ENCODE measurements around the gene ABHD16A.
A peak's percentile ranks its signal among the peaks of the same experiment; 100 is the strongest.

ABHD16A gene

GRCh38 chr6:31689249-31690110, 13.6 kb downstream of the ABHD16A start:
- DNase-seq (ENCODE audit: low read depth) = no peak

DNA sequence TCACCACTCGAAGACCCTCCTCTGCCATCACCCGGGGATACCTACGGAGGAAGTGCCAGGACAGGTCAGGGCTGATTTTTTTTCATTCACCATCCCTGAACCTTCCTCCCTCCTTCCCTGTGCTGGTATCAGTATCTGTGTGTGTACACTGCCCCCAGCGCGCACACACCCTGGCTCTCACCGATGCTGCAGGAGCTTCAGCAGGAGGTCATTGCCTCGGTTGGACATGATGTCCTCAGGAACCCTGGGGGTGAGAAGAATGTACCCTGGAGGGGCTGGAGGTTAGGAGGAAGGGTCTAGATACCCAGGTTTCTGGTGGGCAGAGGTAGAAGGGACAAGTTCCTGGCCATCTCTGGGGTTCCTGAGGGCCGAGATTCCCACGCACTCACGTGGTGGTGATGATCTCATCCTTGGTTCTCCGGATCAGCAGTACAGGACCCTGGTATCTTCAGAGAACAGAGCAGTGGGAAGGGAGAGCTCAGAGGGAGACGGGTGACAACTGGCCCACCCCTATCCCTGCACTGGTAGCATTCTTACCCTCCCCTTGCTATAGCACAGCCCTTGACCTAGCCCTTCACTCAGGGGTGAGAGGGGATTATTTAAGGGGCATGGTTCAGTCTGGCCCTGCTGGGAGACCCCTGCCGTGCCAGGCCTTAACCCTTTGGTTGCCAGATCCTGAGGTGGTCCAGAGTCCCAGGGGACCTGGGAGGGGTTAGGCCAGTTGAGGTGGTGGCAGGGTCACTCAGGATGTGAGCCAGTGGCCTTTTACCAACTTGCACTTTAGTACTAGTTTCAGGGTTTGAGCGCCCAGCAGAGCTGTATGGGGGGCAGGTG, 15.0 kb downstream of the ABHD16A start:
- no peak for DNase-seq (ENCODE audit: low read depth)

- DNase-seq (ENCODE audit: low read depth) = no peak
Observed at GRCh38 chr6:31687321-31687720, 15.8 kb downstream of the ABHD16A start.

- no peak for DNase-seq (ENCODE audit: low read depth)
Observed at GRCh38 chr6:31686483-31686882, 16.6 kb downstream of the ABHD16A start.

DNA sequence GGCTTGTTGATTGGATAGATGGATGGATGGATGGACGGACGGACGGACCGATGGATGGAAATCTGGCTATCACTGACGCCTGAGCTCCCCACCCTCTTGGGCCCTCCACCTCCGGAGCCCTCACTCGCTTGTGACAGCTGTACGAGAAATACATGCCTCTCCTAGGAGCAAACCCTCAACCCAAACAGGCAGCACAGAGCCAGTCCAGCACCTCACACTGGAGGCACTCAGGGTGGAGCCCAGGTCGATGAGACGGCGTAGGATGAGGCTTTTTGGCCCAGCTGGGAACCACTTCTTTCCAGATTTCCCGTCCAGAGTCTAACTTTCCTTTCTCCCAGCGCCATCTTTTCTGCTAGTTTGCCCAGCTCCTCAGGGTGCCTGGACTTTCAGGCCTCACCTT, 19.5 kb downstream of the ABHD16A start:
- DNase-seq (ENCODE audit: low read depth) = no peak

- DNase-seq (ENCODE audit: low read depth) = no peak
Observed at GRCh38 chr6:31681135-31681671, 21.9 kb downstream of the ABHD16A start.

DNA sequence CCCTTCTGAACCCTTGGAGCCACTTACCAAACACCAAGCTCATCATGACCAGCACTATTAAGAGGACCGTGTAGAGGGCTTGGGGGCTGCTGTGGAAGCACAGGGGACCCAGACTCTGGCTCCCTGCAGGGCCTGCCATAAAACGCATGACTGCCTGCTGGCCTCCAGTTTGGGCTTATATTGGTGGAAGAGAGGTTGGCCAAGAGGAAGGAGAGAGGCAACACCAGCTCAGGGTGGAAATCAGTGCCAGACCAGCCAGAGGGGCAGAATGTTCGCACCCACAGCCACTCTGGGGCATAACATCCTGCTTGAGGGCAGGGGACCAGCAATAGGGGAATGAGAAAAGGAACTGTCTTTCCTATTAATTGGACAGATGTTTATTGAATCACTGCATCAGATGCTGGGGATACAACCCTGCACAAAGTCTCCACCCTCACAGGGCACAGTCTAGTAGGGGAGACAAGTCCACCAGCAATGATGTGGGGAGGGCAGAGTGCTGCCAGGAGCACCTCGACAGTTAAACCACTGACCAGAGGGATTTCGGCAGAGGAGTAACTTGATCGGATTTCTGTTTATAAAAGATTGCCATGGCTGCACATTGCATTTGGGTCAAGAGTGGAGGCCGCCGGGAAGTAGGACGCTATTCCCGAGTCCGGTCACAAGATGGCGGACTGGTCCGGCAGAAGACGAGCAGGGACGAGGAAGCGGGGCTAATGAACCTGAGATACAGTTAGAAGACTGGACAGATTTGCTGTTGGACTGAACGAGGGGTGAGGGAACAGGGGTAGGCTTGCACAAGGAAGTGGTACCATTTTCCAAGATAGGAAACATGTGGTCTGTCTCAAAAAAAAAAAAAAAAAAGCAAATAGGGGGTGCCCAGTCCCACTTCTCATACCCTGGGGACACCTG, 22.6 kb downstream of the ABHD16A start, which contains the start of gene LY6G5C:
LY6G5C (minus strand) TSS at position 842 of the 909 bp plus-strand sequence; CDS start at position 148, 694 bp downstream.
- no peak for DNase-seq (ENCODE audit: low read depth)

DNA sequence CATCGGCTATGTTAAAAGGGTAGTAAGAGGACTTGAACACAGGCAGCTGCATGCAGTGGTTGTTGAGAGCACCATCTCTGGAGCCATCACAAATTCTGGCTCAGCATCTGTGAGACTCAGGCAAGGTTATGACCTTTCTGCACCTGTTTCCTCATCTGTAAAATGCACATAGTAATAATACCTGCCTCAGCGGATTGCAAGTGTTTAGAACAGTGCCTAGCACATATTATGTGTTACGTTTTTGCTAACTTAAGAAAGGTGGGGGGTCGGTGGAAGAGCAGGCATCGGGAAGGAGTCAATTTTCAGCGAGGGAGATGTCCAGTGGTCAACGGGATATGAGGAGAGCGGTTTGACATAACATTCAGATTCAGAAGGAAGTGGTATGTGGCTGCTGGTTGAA, 25.2 kb downstream of the ABHD16A start:
- no peak for DNase-seq (ENCODE audit: low read depth)

- DNase-seq (ENCODE audit: low read depth) = no peak
Observed at GRCh38 chr6:31676904-31677303, 26.2 kb downstream of the ABHD16A start.

- no peak for DNase-seq (ENCODE audit: low read depth)
Observed at GRCh38 chr6:31676322-31676903, 26.7 kb downstream of the ABHD16A start.

- DNase-seq (ENCODE audit: low read depth) = no peak
Observed at GRCh38 chr6:31669676-31670075, 33.4 kb downstream of the ABHD16A start, which contains the start of gene LY6G5B. Gene LY6G5B, plus strand, starts transcription at chr6:31669976. Its CDS starts 975 bp downstream, at chr6:31670951.

GRCh38 chr6:31666337-31666965, 36.7 kb downstream of the ABHD16A start:
- DNase-seq (ENCODE audit: low read depth) = no peak

DNA sequence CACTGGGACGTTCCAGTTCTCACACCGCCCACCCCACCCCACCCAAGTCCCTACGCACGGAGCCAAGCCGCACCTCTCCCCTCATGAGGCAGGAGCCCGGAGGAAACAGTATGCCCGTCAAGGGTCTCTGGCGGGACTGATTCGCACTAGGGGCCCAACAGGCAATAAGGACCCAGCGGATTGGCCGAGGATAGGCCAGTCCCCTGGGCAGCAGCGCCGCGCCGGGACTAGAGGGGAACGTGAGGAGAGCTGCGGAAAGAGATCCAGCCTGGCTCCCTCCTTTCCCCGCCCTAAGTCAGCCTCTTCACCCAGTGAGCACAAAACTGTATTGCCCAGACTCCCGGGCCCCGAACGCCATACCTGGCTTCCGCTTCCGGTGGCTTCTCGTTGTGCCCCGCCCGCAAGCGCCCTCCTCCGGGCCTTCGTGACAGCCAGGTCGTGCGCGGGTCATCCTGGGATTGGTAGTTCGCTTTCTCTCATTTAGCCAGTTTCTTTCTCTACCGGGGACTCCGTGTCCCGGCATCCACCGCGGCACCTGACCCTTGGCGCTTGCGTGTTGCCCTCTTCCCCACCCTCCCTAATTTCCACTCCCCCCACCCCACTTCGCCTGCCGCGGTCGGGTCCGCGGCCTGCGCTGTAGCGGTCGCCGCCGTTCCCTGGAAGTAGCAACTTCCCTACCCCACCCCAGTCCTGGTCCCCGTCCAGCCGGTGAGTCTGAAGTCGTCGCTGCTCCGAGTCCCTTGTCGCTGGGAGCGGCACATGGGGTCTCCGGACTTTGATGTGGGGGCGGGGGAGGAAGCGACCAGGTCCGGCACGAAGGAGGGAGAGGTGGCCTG, 37.4 kb downstream of the ABHD16A start, which contains the start of gene CSNK2B:
CSNK2B (plus strand) TSS at position 580 of the 836 bp plus-strand sequence. CDS start 752 bp downstream, outside the sequence.
- DNase-seq (ENCODE audit: low read depth) = peak; percentile 97

DNA sequence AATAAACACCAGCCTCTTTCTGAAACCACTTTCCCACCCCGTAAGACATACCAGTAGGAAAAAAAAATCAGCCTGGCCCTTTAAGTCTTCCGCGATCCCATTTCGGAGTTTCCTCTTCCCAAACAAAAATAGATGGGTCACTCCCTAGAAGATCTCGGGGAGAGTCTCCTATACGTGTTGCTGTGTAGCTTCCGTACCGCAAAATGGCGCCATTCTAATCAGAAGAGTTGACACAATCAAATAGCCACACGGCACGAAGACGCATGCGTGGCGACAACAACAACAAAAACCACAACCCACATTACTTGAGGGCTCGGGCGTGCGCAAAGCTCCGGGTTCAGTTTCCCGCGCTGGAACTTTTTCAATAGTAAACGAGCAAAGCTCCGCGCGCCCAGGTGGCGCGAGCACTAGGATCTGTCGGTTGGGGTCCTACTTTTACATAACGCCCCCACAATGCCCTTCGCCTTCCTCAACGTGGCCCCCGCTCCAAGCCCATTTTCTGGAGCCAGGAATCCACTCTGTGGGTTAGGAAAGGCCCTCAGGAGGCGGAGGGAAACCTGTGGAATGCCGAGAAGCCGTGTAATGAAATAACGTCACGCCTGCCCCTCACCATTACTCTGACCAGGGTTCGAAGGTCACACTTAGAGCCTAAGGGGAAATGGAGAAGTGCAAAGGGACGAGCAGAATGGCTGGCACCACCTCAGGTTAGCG, 38.2 kb downstream of the ABHD16A start, which contains the start of gene GPANK1:
GPANK1 (minus strand) TSS at position 208 of the 711 bp plus-strand sequence. CDS start 519 bp downstream, outside the sequence.
- DNase-seq (ENCODE audit: low read depth) = peak; percentile 84

DNA sequence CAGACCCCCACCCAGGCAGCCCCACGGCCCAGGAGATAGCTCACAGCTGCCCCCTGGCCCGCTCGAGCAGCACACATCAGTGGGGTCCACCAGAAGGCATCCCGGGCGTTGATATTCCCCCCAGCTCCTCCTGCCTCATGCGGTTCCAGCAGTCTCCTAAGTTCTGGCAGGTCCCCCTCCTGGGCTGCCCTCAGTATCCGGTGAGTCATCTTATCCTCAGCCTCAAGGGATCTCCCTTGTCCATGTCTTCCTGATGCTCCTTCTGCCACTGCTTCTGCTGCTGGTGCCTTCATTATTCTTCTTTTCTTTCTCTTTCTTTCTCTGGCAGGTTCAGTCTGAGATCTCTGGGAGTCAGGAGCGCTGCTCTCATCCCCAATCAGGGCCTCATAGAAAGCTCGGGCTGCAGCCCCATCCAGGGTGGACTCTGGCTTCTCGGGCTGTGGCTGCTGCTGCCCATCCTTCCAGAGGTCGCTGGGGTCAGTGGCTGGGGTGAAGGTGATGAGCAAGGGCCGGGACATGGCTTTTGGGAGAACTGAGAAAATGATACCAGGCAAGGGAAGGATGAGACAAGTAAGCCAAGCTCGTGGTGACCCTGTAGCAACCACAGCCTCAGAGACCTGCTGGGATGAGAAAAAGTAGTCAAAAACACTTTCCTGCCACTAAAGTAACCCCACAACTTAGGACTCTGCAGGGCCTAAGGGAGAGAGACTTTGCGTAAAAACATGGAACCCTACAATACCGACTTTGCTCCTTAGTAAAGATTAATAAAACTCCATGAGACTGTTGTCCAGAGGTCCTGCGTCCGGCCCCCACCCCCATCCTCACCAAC, 38.9 kb downstream of the ABHD16A start:
- DNase-seq (ENCODE audit: low read depth) = no peak

GRCh38 chr6:31663126-31663960, 39.8 kb downstream of the ABHD16A start:
- DNase-seq (ENCODE audit: low read depth) = no peak
